ENCODE measurements around the gene DPH1.

Gene DPH1

GRCh38 chr17:2060681-2061440 is 30.9 kb downstream of the DPH1 start:
- TF ChIP-seq CTCF (IDR thresholded peaks at IDR 0.05) = no peak

GRCh38 chr17:2061441-2061958 is 31.5 kb downstream of the DPH1 start:
- TF ChIP-seq CTCF (IDR thresholded peaks at IDR 0.05) = no peak

- no peak for TF ChIP-seq CTCF (IDR thresholded peaks at IDR 0.05)
Measured at GRCh38 chr17:2062571-2063183, 32.7 kb downstream of the DPH1 start.

- no peak for TF ChIP-seq CTCF (IDR thresholded peaks at IDR 0.05)
Measured at GRCh38 chr17:2063261-2064146, 33.6 kb downstream of the DPH1 start.

GRCh38 chr17:2064147-2064489 is 34.2 kb downstream of the DPH1 start:
- no peak for TF ChIP-seq CTCF (IDR thresholded peaks at IDR 0.05)

- TF ChIP-seq CTCF (IDR thresholded peaks at IDR 0.05) = no peak
Measured at GRCh38 chr17:2064520-2064971, 34.6 kb downstream of the DPH1 start.

- TF ChIP-seq CTCF (IDR thresholded peaks at IDR 0.05) = peak; percentile 35
Measured at GRCh38 chr17:2064980-2065785, 35.2 kb downstream of the DPH1 start.
